Middle frontal gyrus (tissue), 1 donor: ENCODE data around the gene ANKRD18B.
"Not testable (repeated sequence)": the region's sequence is repeated elsewhere in the genome, so short reads cannot be mapped to it uniquely, and the experiment has no call there.

Experiments
- DNase-seq: peaks from one replicate; pipeline ENCODE4 v3.0.0-alpha.2; 2015; ENCODE audit warnings: low spot score; ENCODE audit errors: extremely low spot score

The ANKRD18B gene

GRCh38 chr9:33533958-33534357 is 9.9 kb downstream of the ANKRD18B start:
- not testable (repeated sequence) for DNase-seq

DNA sequence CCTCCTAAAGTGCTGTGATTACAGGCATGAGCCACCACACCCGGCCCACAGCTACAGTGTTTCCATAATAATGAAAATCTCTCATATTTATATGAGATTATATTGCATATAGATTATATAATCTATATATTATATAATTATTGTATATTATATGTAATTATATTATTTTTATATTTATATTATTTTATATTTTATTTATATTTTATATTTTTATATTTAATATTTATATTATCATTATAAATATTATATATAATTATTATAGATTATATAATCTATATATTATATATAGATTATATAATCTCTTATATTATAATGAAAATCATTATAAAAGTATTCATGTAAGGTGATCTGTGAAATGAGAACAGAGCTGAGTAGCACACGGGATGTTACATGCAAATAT is 11.5 kb downstream of the ANKRD18B start:
- no peak for DNase-seq

GRCh38 chr9:33543463-33543862 is 19.4 kb downstream of the ANKRD18B start:
- not testable (repeated sequence) for DNase-seq

GRCh38 chr9:33545715-33546114 is 21.7 kb downstream of the ANKRD18B start:
- DNase-seq: not testable (repeated sequence)

DNA sequence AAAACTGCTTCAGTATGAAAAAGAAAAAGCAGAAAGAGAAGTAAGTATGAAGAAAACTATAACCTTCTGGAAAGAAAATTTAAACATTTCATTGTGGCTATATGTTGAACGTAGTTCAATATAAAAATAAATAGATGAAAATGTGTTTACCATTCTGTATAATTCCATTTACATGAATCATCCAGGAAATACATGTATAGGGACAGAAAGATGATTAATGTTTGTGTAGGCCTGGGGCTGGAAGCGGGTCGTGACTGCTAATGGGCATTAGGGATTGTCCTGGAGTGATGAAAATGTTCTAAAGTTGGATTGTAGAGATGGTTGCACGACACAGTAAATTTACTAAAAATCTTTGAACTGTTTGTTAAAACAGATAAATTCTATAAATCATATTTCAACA is 24.8 kb downstream of the ANKRD18B start:
- DNase-seq: not testable (repeated sequence)

DNA sequence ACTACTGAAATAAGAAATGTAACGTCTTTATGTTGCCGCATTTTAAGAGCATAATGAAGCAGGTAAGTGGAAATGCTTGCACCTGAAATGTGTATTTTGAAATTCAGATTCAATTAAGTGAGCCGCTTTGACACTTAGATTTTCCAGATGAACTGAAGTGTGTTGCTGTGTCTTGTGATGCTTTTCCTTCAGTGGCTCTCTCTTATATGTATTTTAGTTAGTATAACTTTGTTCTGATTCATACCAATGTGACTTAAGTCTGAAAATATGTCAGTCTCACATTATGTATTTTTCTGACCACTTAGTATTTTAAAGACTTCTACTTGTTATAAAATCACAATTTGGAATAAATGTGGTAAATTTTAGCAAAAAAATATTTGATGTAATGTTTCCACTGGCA is 25.4 kb downstream of the ANKRD18B start:
- not testable (repeated sequence) for DNase-seq

GRCh38 chr9:33551183-33551582 is 27.1 kb downstream of the ANKRD18B start:
- not testable (repeated sequence) for DNase-seq

DNA sequence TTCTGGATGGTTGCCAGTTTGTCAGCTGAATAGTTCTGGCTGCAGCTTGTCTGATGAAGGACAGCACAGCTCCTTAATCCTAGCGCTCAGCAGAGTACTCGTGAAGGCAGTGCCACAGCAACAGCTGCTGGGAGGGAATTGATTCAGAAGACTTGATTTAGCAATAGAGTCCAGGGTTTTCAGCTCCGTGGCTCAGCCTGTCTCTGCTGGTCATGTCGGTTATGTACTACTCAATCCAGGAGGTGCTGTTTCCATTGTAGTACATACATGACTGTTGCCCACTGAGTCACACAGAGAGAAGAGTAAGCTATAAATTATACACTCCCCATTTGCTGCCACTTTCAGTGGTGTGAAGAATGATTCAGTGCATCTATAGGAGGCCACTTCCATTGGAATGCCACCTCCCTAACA is 28.3 kb downstream of the ANKRD18B start:
- not testable (repeated sequence) for DNase-seq

DNA sequence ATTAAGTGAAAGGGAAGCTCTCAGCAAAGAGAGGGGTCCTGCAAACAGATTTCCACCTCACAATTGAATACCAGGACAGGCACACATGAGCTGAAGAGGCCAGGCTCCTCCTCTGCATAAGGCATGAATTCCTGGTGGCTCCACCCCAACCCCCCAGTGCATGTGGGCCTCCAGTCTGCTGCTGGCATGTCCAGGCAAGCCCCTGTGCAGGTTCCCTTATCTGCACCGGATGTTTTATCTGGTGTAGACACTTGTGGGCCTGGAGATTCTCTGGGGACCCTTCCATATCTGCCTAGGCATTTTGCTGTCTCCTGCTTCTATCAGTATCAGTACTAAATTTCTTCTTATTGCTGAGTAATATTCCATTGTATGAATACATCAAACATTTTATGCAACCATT is 36.2 kb downstream of the ANKRD18B start:
- not testable (repeated sequence) for DNase-seq

DNA sequence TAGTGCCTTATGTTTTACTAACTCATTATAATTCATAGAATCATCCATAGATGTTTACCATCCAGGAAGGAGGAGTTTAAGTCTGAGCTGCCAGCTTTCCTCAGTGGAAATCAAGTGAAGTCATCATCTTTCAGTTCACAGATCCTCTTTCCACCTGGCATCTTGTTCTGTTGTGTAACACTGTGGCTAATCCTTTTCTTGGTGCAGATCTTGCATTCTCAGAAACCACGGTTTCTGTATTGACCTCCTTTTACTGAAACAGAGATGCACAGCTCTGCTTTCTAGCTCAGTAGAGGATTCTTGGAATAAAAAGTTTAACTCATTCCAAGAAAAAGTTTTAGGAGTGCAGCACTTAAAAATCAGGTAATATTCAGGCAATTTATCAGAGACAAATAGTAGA is 38.1 kb downstream of the ANKRD18B start:
- DNase-seq: not testable (repeated sequence)

DNA sequence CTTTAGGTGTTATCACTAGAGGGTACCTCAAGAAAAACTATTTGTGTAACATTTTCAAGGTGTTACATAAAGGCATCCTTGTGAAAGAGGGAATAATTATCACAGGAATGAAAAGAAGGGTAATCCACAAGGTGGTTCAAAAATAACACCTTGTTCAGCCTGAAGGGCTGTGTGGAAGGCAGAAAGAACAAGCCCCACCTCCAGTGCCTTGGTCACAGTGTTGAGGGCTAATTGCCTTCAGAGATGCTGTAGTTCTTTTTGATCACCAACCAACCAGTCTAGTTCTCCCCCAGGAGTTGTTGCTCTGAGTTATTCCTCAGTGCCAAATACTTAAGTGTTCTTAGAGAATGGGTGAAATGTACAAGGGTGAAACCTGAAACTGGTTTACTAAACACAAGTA is 43.7 kb downstream of the ANKRD18B start:
- not testable (repeated sequence) for DNase-seq

DNA sequence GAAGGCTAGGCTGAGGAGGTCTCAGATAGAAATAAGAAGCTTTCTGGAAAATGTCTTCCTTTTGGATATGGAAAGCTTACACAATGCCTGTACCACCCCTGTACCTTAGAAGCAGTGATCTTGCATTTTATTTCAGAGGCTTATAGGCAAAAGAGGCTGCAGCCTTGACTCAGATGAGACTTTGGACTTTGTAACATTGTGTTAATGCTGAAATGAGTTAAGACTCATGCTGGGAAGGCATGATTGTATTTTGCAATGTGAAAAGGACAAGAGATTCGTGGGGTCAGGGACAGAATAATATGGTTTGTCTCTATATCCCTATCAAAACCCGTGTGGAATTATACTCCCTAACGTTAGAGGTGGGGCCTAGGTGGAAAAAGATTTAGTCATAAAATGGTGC is 53.7 kb downstream of the ANKRD18B start:
- not testable (repeated sequence) for DNase-seq

DNA sequence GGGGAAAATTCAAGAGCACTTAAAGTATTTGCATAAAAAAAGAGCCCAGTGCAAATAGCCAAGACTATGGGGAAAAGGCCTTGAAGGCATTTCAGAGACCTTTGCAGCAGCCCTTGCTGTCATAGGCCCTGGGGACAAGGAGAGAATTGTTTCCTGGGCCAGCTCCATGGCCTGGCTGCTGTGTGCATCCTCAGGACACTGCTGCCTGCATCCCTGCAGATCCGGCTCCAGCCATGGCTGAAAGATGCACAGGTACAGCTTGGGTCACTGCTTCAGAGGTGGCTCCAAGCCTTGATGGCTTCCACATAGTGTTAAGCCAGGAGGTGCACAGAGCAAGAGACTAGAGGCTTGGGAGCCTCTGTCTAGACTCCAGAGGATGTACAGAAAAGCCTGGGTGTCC is 55.9 kb downstream of the ANKRD18B start:
- not testable (repeated sequence) for DNase-seq

- not testable (repeated sequence) for DNase-seq
Observed at GRCh38 chr9:33582686-33583085, 58.6 kb downstream of the ANKRD18B start.

- DNase-seq: not testable (repeated sequence)
Observed at GRCh38 chr9:33586128-33586527, 62.1 kb downstream of the ANKRD18B start.

DNA sequence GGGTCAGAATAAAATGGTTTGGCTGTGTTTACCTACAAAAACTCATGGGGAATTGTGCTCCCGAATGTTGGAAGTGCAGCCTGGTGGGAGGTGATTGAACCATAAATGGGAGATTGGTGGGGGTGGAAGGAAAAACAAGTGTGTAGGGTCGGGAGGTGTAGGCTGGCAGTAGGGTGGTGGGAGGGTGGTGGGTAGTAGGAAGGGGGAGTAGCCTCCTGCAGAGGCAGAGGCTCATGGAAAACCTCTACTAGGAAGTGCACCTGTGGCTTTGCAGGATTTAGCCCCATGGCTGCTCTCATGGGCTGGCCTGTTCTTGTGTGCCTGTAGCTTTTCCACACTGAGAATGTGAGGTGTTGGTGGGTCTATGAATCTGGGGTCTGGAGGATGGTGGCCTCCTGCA is 63.7 kb downstream of the ANKRD18B start:
- DNase-seq: not testable (repeated sequence)

- not testable (repeated sequence) for DNase-seq
Observed at GRCh38 chr9:33588876-33589275, 64.8 kb downstream of the ANKRD18B start.

DNA sequence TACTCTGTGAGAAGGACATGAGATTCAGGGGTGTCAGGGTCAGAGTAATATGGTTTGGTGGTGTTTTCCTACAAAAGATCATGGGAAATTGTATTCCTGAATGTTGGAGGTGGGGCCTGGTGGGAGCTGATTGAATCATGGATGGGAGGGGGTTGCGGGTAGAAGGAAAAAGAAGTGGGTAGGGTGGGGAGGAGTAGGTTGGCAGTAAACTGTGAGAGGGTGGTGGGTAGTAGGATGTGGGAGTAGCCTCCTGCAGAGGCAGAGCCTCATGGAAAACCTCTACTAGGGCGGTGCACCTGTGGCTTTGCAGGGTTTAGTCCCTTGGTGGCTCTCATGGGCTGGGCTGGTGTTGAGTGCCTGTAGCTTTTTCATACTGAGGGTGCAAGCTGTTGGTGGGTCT is 66.8 kb downstream of the ANKRD18B start:
- DNase-seq: not testable (repeated sequence)

DNA sequence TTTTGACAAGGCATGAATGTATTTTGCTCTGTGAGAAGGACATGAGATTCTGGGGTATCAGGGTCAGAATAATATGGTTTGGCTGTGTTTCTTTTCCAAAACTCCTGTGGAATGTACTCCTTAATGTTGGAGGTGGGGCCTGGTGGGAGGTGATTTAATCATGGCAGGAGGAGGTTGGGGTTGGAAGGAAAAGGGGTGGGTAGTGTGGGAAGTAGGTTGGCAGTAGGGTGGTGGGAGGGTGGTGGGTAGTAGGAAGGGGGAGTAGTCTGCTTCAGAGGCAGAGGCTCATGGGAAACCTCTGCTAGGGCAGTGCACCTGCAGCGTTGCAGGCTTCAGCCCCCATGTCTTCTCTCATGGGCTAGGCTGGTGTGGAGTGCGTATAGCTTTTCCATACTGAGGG is 72.9 kb downstream of the ANKRD18B start:
- DNase-seq: not testable (repeated sequence)

DNA sequence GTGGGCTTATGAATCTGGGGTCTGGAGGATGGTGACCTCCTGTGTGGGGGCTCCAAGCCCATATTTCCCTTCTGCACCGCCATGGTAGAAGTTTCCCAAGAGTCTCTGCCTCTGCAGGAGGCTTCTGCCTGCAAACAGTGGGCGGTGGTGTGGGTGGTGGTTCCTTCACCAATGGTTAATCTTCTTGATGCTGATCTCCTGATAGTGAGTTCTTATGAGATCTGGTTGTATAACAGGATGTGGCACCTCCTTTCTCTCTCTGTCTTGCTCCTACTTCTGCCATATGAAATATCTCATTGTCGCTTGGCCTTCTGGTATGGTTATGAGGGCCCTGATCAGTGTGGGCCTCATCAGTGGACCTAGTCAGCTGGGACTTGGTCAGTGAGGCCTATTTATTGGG is 73.3 kb downstream of the ANKRD18B start:
- DNase-seq: not testable (repeated sequence)

DNA sequence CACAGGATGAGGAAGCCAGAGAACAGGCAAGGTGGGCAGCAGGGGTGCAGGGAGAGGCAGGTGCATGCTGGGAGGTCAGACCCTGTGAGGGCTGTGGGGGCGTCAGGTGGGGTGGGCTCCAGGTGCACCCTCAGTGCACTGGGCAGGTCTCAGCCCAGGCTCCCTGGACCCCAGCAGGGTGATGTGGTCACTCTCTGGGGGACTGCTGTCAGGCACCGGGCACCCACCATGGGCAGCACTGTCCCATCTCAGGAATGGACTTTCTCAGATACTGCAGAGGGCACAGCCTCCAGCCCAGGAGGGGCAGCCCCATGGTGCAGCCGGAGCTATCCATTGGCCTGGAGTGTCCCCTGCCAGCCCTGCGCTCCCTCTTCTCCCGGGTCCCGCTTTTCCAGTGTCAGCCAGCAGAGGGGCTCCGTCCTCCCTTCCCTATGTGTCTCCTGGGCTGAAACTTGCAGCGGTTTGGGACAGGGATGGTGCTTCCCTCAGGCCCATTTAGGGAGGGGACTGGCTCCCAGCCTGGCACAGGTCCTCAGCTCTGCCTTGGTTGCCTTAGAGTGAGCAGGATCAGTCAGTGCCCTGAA is 74.8 kb downstream of the ANKRD18B start:
- not testable (repeated sequence) for DNase-seq

- not testable (repeated sequence) for DNase-seq
Observed at GRCh38 chr9:33600911-33601310, 76.9 kb downstream of the ANKRD18B start.

GRCh38 chr9:33604249-33604648 is 80.2 kb downstream of the ANKRD18B start:
- not testable (repeated sequence) for DNase-seq
